Bronchial epithelial cell (primary cell): ENCODE measurements around the gene ALB. TPM values are rescaled to one million over a fixed set of nuclear protein-coding genes. Genes with fewer than 3 reads are reported as not detected.
A peak's percentile ranks its signal among the peaks of the same experiment; 100 is the strongest.
"Not testable (repeated sequence)": the region's sequence is repeated elsewhere in the genome, so short reads cannot be mapped to it uniquely, and the experiment has no call there.

ENCODE experiments used
- DNase-seq: peaks from one replicate; pipeline ENCODE4 v3.0.0-alpha.2; 2010; ENCODE audit warnings: low read depth
- FAIRE-seq: peaks from 2 replicates; lab custom pipeline; 2011; peaks lifted over from hg19 to GRCh38; lab: Jason Lieb, UNC
- H3K27me3 ChIP-seq: 2 replicates; pipeline ENCODE4 v1.5.1; 2011; ENCODE audit warnings: low read length; ENCODE audit not compliant: control insufficient read depth, insufficient read depth
- H3K36me3 ChIP-seq: 2 replicates; pipeline ENCODE4 v1.5.1; 2011; ENCODE audit warnings: low read length; ENCODE audit not compliant: control insufficient read depth, insufficient read depth
- H3K4me3 ChIP-seq: 2 replicates; pipeline ENCODE4 v1.5.1; 2011; ENCODE audit warnings: mild to moderate bottlenecking, low read depth, low read length, control low read depth
- total RNA-seq: library from RNA; depleted of rRNA; stranded (reverse); fragments of >200 nt; gene quantifications from 2 replicates; pipeline ENCODE4 v1.2.1, GENCODE V29; 2014
- TF ChIP-seq, protein P1 (sequence below): IDR thresholded peaks from 2 replicates; pipeline ENCODE4 v1.5.1; 2011; ENCODE audit warnings: mild to moderate bottlenecking, moderate library complexity, low read length, control low read depth, inconsistent platforms; ENCODE audit not compliant: insufficient read depth, severe bottlenecking

ALB gene
- total RNA-seq, 1 donor from 2014 or later = not detected

- DNase-seq = peak; percentile 67
- peaks cover 2% of the 10 kb centered on the region for H3K27me3 ChIP-seq
- no peaks in the 10 kb centered on the region for H3K36me3 ChIP-seq
- TF ChIP-seq, protein P1, sequence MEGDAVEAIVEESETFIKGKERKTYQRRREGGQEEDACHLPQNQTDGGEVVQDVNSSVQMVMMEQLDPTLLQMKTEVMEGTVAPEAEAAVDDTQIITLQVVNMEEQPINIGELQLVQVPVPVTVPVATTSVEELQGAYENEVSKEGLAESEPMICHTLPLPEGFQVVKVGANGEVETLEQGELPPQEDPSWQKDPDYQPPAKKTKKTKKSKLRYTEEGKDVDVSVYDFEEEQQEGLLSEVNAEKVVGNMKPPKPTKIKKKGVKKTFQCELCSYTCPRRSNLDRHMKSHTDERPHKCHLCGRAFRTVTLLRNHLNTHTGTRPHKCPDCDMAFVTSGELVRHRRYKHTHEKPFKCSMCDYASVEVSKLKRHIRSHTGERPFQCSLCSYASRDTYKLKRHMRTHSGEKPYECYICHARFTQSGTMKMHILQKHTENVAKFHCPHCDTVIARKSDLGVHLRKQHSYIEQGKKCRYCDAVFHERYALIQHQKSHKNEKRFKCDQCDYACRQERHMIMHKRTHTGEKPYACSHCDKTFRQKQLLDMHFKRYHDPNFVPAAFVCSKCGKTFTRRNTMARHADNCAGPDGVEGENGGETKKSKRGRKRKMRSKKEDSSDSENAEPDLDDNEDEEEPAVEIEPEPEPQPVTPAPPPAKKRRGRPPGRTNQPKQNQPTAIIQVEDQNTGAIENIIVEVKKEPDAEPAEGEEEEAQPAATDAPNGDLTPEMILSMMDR = no peak
- FAIRE-seq = no peak
- no peak overlapping the region for H3K4me3 ChIP-seq
These were observed 24.1 kb upstream of the ALB start for GRCh38 chr4:73379946-73380345.

GRCh38 chr4:73381214-73381613, 22.9 kb upstream of the ALB start:
- TF ChIP-seq, protein P1 = no peak
- FAIRE-seq (no peak), DNase-seq (no peak)
- no peaks in the 10 kb centered on the region for H3K36me3 ChIP-seq
- no peak overlapping the region for H3K4me3 ChIP-seq
- H3K27me3 ChIP-seq = peaks cover 2% of the 10 kb centered on the region

GRCh38 chr4:73383452-73383851, 20.6 kb upstream of the ALB start:
- H3K36me3 ChIP-seq = no peaks in the 10 kb centered on the region
- TF ChIP-seq, protein P1 = no peak
- H3K27me3 ChIP-seq = no peaks in the 10 kb centered on the region
- FAIRE-seq (no peak), DNase-seq (no peak)
- H3K4me3 ChIP-seq = no peak overlapping the region

- DNase-seq (no peak), FAIRE-seq (no peak)
- Histone ChIP-seq H3K27me3 (no peaks in the 10 kb centered on the region), H3K4me3 (no peak overlapping the region), H3K36me3 (no peaks in the 10 kb centered on the region)
- TF ChIP-seq, protein P1 = no peak
These were observed 16.5 kb upstream of the ALB start for GRCh38 chr4:73387552-73387951.

DNA sequence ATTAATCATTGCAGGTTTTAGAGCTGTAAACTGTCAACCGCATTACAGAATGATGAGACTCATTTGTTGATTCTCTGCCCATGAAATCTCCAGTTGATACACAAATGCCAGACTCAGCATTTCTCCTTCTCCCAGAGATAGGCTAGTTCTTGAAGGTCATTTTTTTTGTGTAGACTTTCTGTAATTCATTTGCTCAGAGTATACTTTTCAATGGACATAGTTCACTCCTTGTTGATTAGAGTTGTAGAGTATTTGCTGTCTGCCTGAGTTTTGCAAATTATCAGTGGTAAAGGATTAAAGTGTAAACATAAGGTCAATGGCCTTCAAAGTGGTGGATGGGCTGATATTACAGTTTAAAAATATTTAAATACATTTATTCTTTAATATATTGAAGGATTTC, 15.2 kb upstream of the ALB start:
- Histone ChIP-seq H3K27me3 (no peaks in the 10 kb centered on the region), H3K36me3 (no peaks in the 10 kb centered on the region), H3K4me3 (no peak overlapping the region)
- DNase-seq (no peak), FAIRE-seq (no peak)
- TF ChIP-seq, protein P1 = no peak

GRCh38 chr4:73389663-73390062, 14.4 kb upstream of the ALB start:
- not testable (repeated sequence) for H3K27me3 ChIP-seq, FAIRE-seq, H3K36me3 ChIP-seq, DNase-seq, H3K4me3 ChIP-seq
